ENCODE measurements around the gene EIF2S3.
"Not testable (repeated sequence)": the region's sequence is repeated elsewhere in the genome, so short reads cannot be mapped to it uniquely, and the experiment has no call there.

Gene EIF2S3

GRCh38 chrX:24030597-24030996 is 24.2 kb upstream of the EIF2S3 start:
- H3K4me3 Mint-ChIP-seq: no peak overlapping the region
- no peak for TF ChIP-seq CTCF (IDR thresholded peaks at IDR 0.05)
- peaks cover 13% of the 10 kb centered on the region for H3K27me3 Mint-ChIP-seq (ENCODE audit: low read depth, poor library complexity)
- no peak for DNase-seq
- no peaks in the 10 kb centered on the region for H3K9me3 Mint-ChIP-seq
- H3K36me3 Mint-ChIP-seq (ENCODE audit: low read depth): no peaks in the 10 kb centered on the region
- peaks cover 19% of the 10 kb centered on the region for H3K4me1 Mint-ChIP-seq
- H3K27ac Mint-ChIP-seq: peak overlapping the region; percentile 20

- no peak for DNase-seq
These were observed 20.3 kb upstream of the EIF2S3 start for GRCh38 chrX:24034485-24034884.

GRCh38 chrX:24037729-24038128 is 17.0 kb upstream of the EIF2S3 start:
- H3K36me3 Mint-ChIP-seq (ENCODE audit: low read depth): no peaks in the 10 kb centered on the region
- H3K27ac Mint-ChIP-seq: no peak overlapping the region
- no peaks in the 10 kb centered on the region for H3K9me3 Mint-ChIP-seq
- DNase-seq: no peak
- H3K27me3 Mint-ChIP-seq (ENCODE audit: low read depth, poor library complexity): peaks cover 2% of the 10 kb centered on the region
- no peak overlapping the region for H3K4me3 Mint-ChIP-seq
- TF ChIP-seq CTCF (IDR thresholded peaks at IDR 0.05): no peak
- peaks cover 3% of the 10 kb centered on the region for H3K4me1 Mint-ChIP-seq

More at GRCh38 chrX:24034485-24034884, 20.3 kb upstream of the EIF2S3 start:
- no peak for TF ChIP-seq CTCF (IDR thresholded peaks at IDR 0.05)
- Mint-ChIP-seq H3K4me3 (no peak overlapping the region), H3K4me1 (peaks cover 5% of the 10 kb centered on the region), H3K27ac (no peak overlapping the region), H3K27me3 (ENCODE audit: low read depth, poor library complexity) (peaks cover 10% of the 10 kb centered on the region), H3K36me3 (ENCODE audit: low read depth) (no peaks in the 10 kb centered on the region), H3K9me3 (no peaks in the 10 kb centered on the region)

- H3K4me1 Mint-ChIP-seq; H3K36me3 Mint-ChIP-seq (ENCODE audit: low read depth); H3K27me3 Mint-ChIP-seq (ENCODE audit: low read depth, poor library complexity); H3K27ac Mint-ChIP-seq; H3K4me3 Mint-ChIP-seq; DNase-seq; H3K9me3 Mint-ChIP-seq: not testable (repeated sequence)
These were observed 8.7 kb upstream of the EIF2S3 start for GRCh38 chrX:24046060-24046459.

GRCh38 chrX:24049643-24050042 is 5.1 kb upstream of the EIF2S3 start:
- not testable (repeated sequence) for DNase-seq; H3K4me3 Mint-ChIP-seq; H3K27ac Mint-ChIP-seq; H3K36me3 Mint-ChIP-seq (ENCODE audit: low read depth); H3K27me3 Mint-ChIP-seq (ENCODE audit: low read depth, poor library complexity); H3K9me3 Mint-ChIP-seq
- peaks cover 12% of the 10 kb centered on the region for H3K4me1 Mint-ChIP-seq

- DNase-seq: not testable (repeated sequence)
These were observed 4.0 kb upstream of the EIF2S3 start for GRCh38 chrX:24050522-24051318.

GRCh38 chrX:24055043-24055356 is 244 bp downstream of the EIF2S3 start:
- no peak for TF ChIP-seq CTCF (IDR thresholded peaks at IDR 0.05)
- Mint-ChIP-seq H3K9me3 (no peaks in the 10 kb centered on the region), H3K4me3 (no peak overlapping the region), H3K27ac (no peak overlapping the region), H3K27me3 (ENCODE audit: low read depth, poor library complexity) (peaks cover 4% of the 10 kb centered on the region), H3K4me1 (peaks cover 23% of the 10 kb centered on the region), H3K36me3 (ENCODE audit: low read depth) (peaks cover 26% of the 10 kb centered on the region)
- no peak for DNase-seq

More at GRCh38 chrX:24050522-24051318, 4.0 kb upstream of the EIF2S3 start:
- H3K4me3 Mint-ChIP-seq: peak overlapping the region; percentile 35
- H3K9me3 Mint-ChIP-seq; H3K36me3 Mint-ChIP-seq (ENCODE audit: low read depth); H3K27me3 Mint-ChIP-seq (ENCODE audit: low read depth, poor library complexity): not testable (repeated sequence)
- peaks cover 12% of the 10 kb centered on the region for H3K4me1 Mint-ChIP-seq
- H3K27ac Mint-ChIP-seq: peak overlapping the region; percentile 94

Measured in nephron progenitor cell (in vitro differentiated cells).